Prostate gland (tissue), 2 donors: ENCODE measurements around the gene NEDD4L.

Source experiments
- CTCF ChIP-seq, 4 experiments: fragments of 200-600 bp in 2 of 4; fragments of 450-650 bp in 2 of 4; sonication (generic) in 2 of 4; IDR thresholded peaks; 1 replicate in 3 of 4; 2 replicates in 1 of 4; pipeline ENCODE4 v1.5.1; 2016 to 2019; ENCODE audit warnings: antibody characterized with exemption in 4 of 4, mild to moderate bottlenecking in 2 of 4, moderate library complexity in 2 of 4
- POLR2A ChIP-seq: fragments of 450-650 bp; IDR thresholded peaks from one replicate; pipeline ENCODE4 v1.6.1; 2016; ENCODE audit warnings: antibody characterized with exemption, mild to moderate bottlenecking
- POLR2AphosphoS5 ChIP-seq: sonication (generic); formaldehyde crosslinking; IDR thresholded peaks from one replicate; pipeline ENCODE4 v1.6.1; 2017; ENCODE audit warnings: antibody characterized with exemption

DNA sequence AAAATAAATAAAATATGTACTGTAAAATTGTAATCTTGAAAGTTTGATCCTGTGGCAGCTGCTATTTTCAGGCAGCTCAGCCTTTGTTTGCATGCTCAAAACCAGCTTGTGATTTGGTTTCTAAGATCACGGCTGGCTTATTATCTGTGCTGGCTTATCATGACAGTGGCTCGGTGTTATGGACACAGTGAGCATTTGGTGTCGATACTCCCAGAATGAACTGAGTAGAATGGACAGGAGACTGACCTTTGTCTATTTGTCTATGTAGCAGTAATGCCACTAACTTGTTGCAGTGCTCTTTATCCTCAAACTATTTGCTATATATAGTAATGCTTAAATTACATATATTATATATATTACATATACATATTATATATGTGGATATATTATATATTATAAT lies 58.8 kb downstream of the NEDD4L start:
- TF ChIP-seq POLR2A (no peak), CTCF (IDR thresholded peaks at IDR 0.05) (no peak), POLR2AphosphoS5 (no peak)
